Liver (tissue), 9 donors: ENCODE data around the gene YTHDC1. TPM values are rescaled to one million over a fixed set of nuclear protein-coding genes. Genes with fewer than 3 reads are reported as not detected.
"Not testable (repeated sequence)": the region's sequence is repeated elsewhere in the genome, so short reads cannot be mapped to it uniquely, and the experiment has no call there.

Experiments
- DNase-seq: peaks from one replicate; pipeline ENCODE4 v3.0.0-alpha.2; 2017; ENCODE audit warnings: low spot score
- H3K27ac ChIP-seq, 2 donors: one replicate each; pipeline ENCODE4 v1.7.0; 2013; ENCODE audit warnings: inconsistent platforms in 2 of 2, low read length in 2 of 2, control low read depth in 1 of 2, low read depth in 1 of 2, mild to moderate bottlenecking in 1 of 2
- H3K27me3 ChIP-seq, 4 donors: one replicate each; pipeline versions ENCODE4 v1.6.1 to v1.7.0; 2013; ENCODE audit warnings: low read length in 3 of 4, inconsistent platforms in 1 of 4, mild to moderate bottlenecking in 1 of 4, moderate library complexity in 1 of 4; ENCODE audit not compliant: control insufficient read depth in 4 of 4, insufficient read depth in 4 of 4
- H3K36me3 ChIP-seq, 4 donors: one replicate each; pipeline versions ENCODE4 v1.6.1 to v1.7.0; 2013; ENCODE audit warnings: low read length in 3 of 4, mild to moderate bottlenecking in 3 of 4, low read depth in 1 of 4, moderate library complexity in 1 of 4; ENCODE audit not compliant: control insufficient read depth in 4 of 4, insufficient read depth in 3 of 4
- H3K4me1 ChIP-seq, 4 donors: one replicate each; pipeline versions ENCODE4 v1.6.1 to v1.7.0; 2013; ENCODE audit warnings: low read length in 3 of 4, mild to moderate bottlenecking in 3 of 4, moderate library complexity in 1 of 4; ENCODE audit not compliant: control insufficient read depth in 4 of 4, insufficient read depth in 4 of 4
- H3K4me3 ChIP-seq, 3 donors: one replicate each; pipeline versions ENCODE4 v1.6.1 to v1.7.0; 2013; ENCODE audit warnings: low read length in 3 of 3, control low read depth in 1 of 3, low read depth in 1 of 3, mild to moderate bottlenecking in 1 of 3
- H3K9ac ChIP-seq, 2 donors: one replicate each; pipeline ENCODE4 v1.7.0; 2013; ENCODE audit warnings: low read length in 2 of 2, mild to moderate bottlenecking in 2 of 2, moderate library complexity in 2 of 2, control low read depth in 1 of 2, low read depth in 1 of 2
- H3K9me3 ChIP-seq, 4 donors: one replicate each; pipeline versions ENCODE4 v1.6.1 to v1.7.0; 2013; ENCODE audit warnings: low read length in 3 of 4; ENCODE audit not compliant: control insufficient read depth in 4 of 4
- ATF3 ChIP-seq: IDR thresholded peaks from 2 replicates; pipeline ENCODE4 v1.6.1; 2016; ENCODE audit warnings: antibody characterized with exemption
- CTCF ChIP-seq: fragments of 150-350 bp; IDR thresholded peaks from 2 replicates; pipeline ENCODE4 v1.5.1; 2017; ENCODE audit warnings: improper control_type of control experiment, low read depth, low read length; ENCODE audit not compliant: missing input control
- EGR1 ChIP-seq, 2 donors: IDR thresholded peaks; 2 replicates each; pipeline ENCODE4 v1.6.1; 2016 to 2018; ENCODE audit warnings: antibody characterized with exemption in 2 of 2, low read depth in 2 of 2
- FOXA1 ChIP-seq: IDR thresholded peaks from 2 replicates; pipeline ENCODE4 v1.6.1; 2016; ENCODE audit warnings: antibody characterized with exemption
- GABPA ChIP-seq, 2 donors: IDR thresholded peaks in 1 of 2; conservative IDR thresholded peaks in 1 of 2; 2 replicates each; pipeline ENCODE4 v1.6.1; 2016; ENCODE audit warnings: antibody characterized with exemption in 2 of 2, mild to moderate bottlenecking in 1 of 2, moderate library complexity in 1 of 2
- HNF4A ChIP-seq, 2 donors: conservative IDR thresholded peaks; 2 replicates each; pipeline ENCODE4 v1.6.1; 2016; ENCODE audit warnings: antibody characterized with exemption in 2 of 2, mild to moderate bottlenecking in 2 of 2
- HNF4G ChIP-seq: IDR thresholded peaks from 2 replicates; pipeline ENCODE4 v1.6.1; 2016; ENCODE audit warnings: antibody characterized with exemption
- JUND ChIP-seq, 2 donors: IDR thresholded peaks; 2 replicates each; pipeline ENCODE4 v1.6.1; 2016; ENCODE audit warnings: antibody characterized with exemption in 2 of 2
- MAX ChIP-seq: IDR thresholded peaks from 2 replicates; pipeline ENCODE4 v1.6.1; 2016; ENCODE audit warnings: antibody characterized with exemption
- NR2F2 ChIP-seq: IDR thresholded peaks from 2 replicates; pipeline ENCODE4 v1.6.1; 2016; ENCODE audit warnings: antibody characterized with exemption
- REST ChIP-seq: IDR thresholded peaks from 2 replicates; pipeline ENCODE4 v1.6.1; 2016; ENCODE audit warnings: antibody characterized with exemption, mild to moderate bottlenecking
- RXRA ChIP-seq, 2 donors: IDR thresholded peaks; 2 replicates each; pipeline ENCODE4 v1.6.1; 2017 to 2018; ENCODE audit warnings: antibody characterized with exemption in 2 of 2, mild to moderate bottlenecking in 1 of 2
- SP1 ChIP-seq: IDR thresholded peaks from 2 replicates; pipeline ENCODE4 v1.6.1; 2018; ENCODE audit warnings: antibody characterized with exemption, mild to moderate bottlenecking
- TAF1 ChIP-seq: conservative IDR thresholded peaks from 2 replicates; pipeline ENCODE4 v1.6.1; 2016; ENCODE audit warnings: antibody characterized with exemption, mild to moderate bottlenecking
- YY1 ChIP-seq: IDR thresholded peaks from 2 replicates; pipeline ENCODE4 v1.6.1; 2016; ENCODE audit warnings: antibody characterized with exemption, mild to moderate bottlenecking
- WGBS: extraction: QIAGEN DNeasy Blood & Tissue Kit; methylation state at CpG from one replicate; pipeline ENCODE4 v1.1.7; 2013; 5-methylcytosine and 5-hydroxymethylcytosine counted together
- polyA plus RNA-seq, 2 donors: library from polyadenylated mRNA; stranded (reverse) in 1 of 2; unstranded in 1 of 2; fragments of 200-250 nt in 1 of 2; fragments of >200 nt in 1 of 2; fragmentation: Nextera tagmentation in 1 of 2; extraction: Ambion mirVana in 1 of 2; gene quantifications; one replicate each; pipeline versions ENCODE4 v1.2.1 to v1.2.3, GENCODE V29; 2013 to 2015
- total RNA-seq, 2 donors: library from RNA; depleted of rRNA; stranded (reverse); fragments of >200 nt; gene quantifications; one replicate each; pipeline ENCODE4 v1.2.3, GENCODE V29; 2014
- donor health status: healthy.
- donor health status: healthy.
- donor health status: healthy.
- donor health status: healthy.
- donor health status: healthy.

YTHDC1 gene
- total and polyA plus RNA-seq, 4 donors: 15.5 to 30.3 (median 22.9) TPM

- WGBS: 89% methylated on average over 3 of the region's 3 CpGs
- no peak for DNase-seq
- Histone ChIP-seq H3K36me3 (no peaks in the 10 kb centered on the region), H3K9me3 (no peaks in the 10 kb centered on the region), H3K27ac (no peak overlapping the region), H3K27me3 (no peaks in the 10 kb centered on the region), H3K4me1 (no peaks in the 10 kb centered on the region), H3K9ac (no peak overlapping the region), H3K4me3 (no peak overlapping the region)
- TF ChIP-seq RXRA (IDR thresholded peaks at IDR 0.05): no peak
- TF ChIP-seq SP1: no peak
- TF ChIP-seq TAF1: no peak
- no peak for TF ChIP-seq HNF4A (conservative IDR thresholded peaks at IDR 0.05)
- no peak for TF ChIP-seq EGR1 (IDR thresholded peaks at IDR 0.05; ENCODE audit: low read depth in 2 of 2)
- no peak for TF ChIP-seq ATF3
- no peak for TF ChIP-seq FOXA1
- no peak for TF ChIP-seq MAX
- TF ChIP-seq NR2F2: no peak
- no peak for TF ChIP-seq HNF4G
- no peak for TF ChIP-seq GABPA (IDR thresholded peaks at IDR 0.05 in 1 of 2, conservative IDR thresholded peaks at IDR 0.05 in 1 of 2)
- no peak for TF ChIP-seq CTCF
- no peak for TF ChIP-seq YY1
- no peak for TF ChIP-seq JUND (IDR thresholded peaks at IDR 0.05)
Observed at GRCh38 chr4:68283714-68284113, 66.2 kb downstream of the YTHDC1 start.

- Histone ChIP-seq H3K27me3 (no peaks in the 10 kb centered on the region), H3K9ac (no peak overlapping the region), H3K36me3 (no peaks in the 10 kb centered on the region), H3K4me3 (no peak overlapping the region), H3K9me3 (no peaks in the 10 kb centered on the region), H3K4me1 (no peaks in the 10 kb centered on the region), H3K27ac (no peak overlapping the region)
- TF ChIP-seq GABPA (IDR thresholded peaks at IDR 0.05 in 1 of 2, conservative IDR thresholded peaks at IDR 0.05 in 1 of 2) (no peak), NR2F2 (no peak), ATF3 (no peak), HNF4G (no peak), CTCF (no peak), TAF1 (no peak), HNF4A (conservative IDR thresholded peaks at IDR 0.05) (no peak), SP1 (no peak), REST (no peak)
- DNase-seq: no peak
- WGBS: 91% methylated on average over 2 of the region's 2 CpGs
Observed at GRCh38 chr4:68283095-68283494, 66.8 kb downstream of the YTHDC1 start.

GRCh38 chr4:68281796-68282740 lies 67.8 kb downstream of the YTHDC1 start:
- not testable (repeated sequence) for DNase-seq, H3K27ac ChIP-seq, H3K36me3 ChIP-seq, H3K4me1 ChIP-seq, H3K4me3 ChIP-seq, H3K27me3 ChIP-seq, H3K9ac ChIP-seq, H3K9me3 ChIP-seq
- WGBS: 75% methylated on average over 10 of the region's 10 CpGs
